ENCODE results near the gene OTOS. TPM values are rescaled to one million over a fixed set of nuclear protein-coding genes. Genes with fewer than 3 reads are reported as not detected.

OTOS gene
- total and polyA plus RNA-seq, 7 donors = not detected

- 78 to 81% methylated on average over 5 of the region's 5 CpGs for WGBS, 2 donors
- TF ChIP-seq POLR2AphosphoS5 (IDR thresholded peaks at IDR 0.05) (no peak), CTCF (IDR thresholded peaks at IDR 0.05) (no peak), POLR2A (IDR thresholded peaks at IDR 0.05) (no peak), EP300 (IDR thresholded peaks at IDR 0.05) (no peak)
- no peaks in the 10 kb centered on the region for H3K9me3 ChIP-seq
- no peaks in the 10 kb centered on the region for H3K4me1 ChIP-seq
- no peak overlapping the region for H3K4me3 ChIP-seq
- intact Hi-C loops (cut with DNase I) = no loop called here
- peaks cover 0 to 5% (median 0%) of the 10 kb centered on the region in 3 donors for H3K27me3 ChIP-seq
- no peak for DNase-seq
- no peaks in the 10 kb centered on the region for H3K36me3 ChIP-seq
- H3K27ac ChIP-seq = no peak overlapping the region
Observed at GRCh38 chr2:240182001-240182400, 41.5 kb upstream of the OTOS start.

GRCh38 chr2:240179941-240180666 lies 39.6 kb upstream of the OTOS start:
- intact Hi-C loops (cut with DNase I) = no loop called here
- 74% methylated on average over 8 of the region's 8 CpGs for WGBS, 2 donors
- Histone ChIP-seq H3K27me3 (peaks cover 0 to 5% (median 0%) of the 10 kb centered on the region in 3 donors), H3K4me1 (no peaks in the 10 kb centered on the region), H3K4me3 (no peak overlapping the region), H3K36me3 (no peaks in the 10 kb centered on the region), H3K9me3 (no peaks in the 10 kb centered on the region), H3K27ac (no peak overlapping the region)
- DNase-seq = no peak
- TF ChIP-seq CTCF (IDR thresholded peaks at IDR 0.05) = no peak
- TF ChIP-seq EP300 (IDR thresholded peaks at IDR 0.05) = no peak
- no peak for TF ChIP-seq POLR2AphosphoS5 (IDR thresholded peaks at IDR 0.05)
- TF ChIP-seq POLR2A (IDR thresholded peaks at IDR 0.05) = no peak

GRCh38 chr2:240179186-240179815 lies 38.8 kb upstream of the OTOS start:
- WGBS, 2 donors = 74 to 82% methylated on average over 11 of the region's 11 CpGs
- peaks cover 0 to 11% (median 0%) of the 10 kb centered on the region in 3 donors for H3K27me3 ChIP-seq
- no peak overlapping the region for H3K27ac ChIP-seq
- no peaks in the 10 kb centered on the region for H3K36me3 ChIP-seq
- H3K9me3 ChIP-seq = no peaks in the 10 kb centered on the region
- intact Hi-C loops (cut with DNase I) = no loop called here
- H3K4me1 ChIP-seq = no peaks in the 10 kb centered on the region
- no peak overlapping the region for H3K4me3 ChIP-seq
- no peak for TF ChIP-seq CTCF (IDR thresholded peaks at IDR 0.05)
- no peak for TF ChIP-seq POLR2A (IDR thresholded peaks at IDR 0.05)
- no peak for TF ChIP-seq POLR2AphosphoS5 (IDR thresholded peaks at IDR 0.05)
- no peak for TF ChIP-seq EP300 (IDR thresholded peaks at IDR 0.05)
- no peak for DNase-seq

GRCh38 chr2:240178564-240178963 lies 38.1 kb upstream of the OTOS start:
- WGBS, 2 donors = 70 to 83% methylated on average over 3 of the region's 3 CpGs
- no peaks in the 10 kb centered on the region for H3K9me3 ChIP-seq
- TF ChIP-seq POLR2A (IDR thresholded peaks at IDR 0.05) (no peak), POLR2AphosphoS5 (IDR thresholded peaks at IDR 0.05) (no peak), EP300 (IDR thresholded peaks at IDR 0.05) (no peak), CTCF (IDR thresholded peaks at IDR 0.05) (no peak)
- intact Hi-C loops (cut with DNase I) = no loop called here
- peaks cover 0 to 11% (median 0%) of the 10 kb centered on the region in 3 donors for H3K27me3 ChIP-seq
- no peak overlapping the region for H3K4me3 ChIP-seq
- no peak overlapping the region for H3K27ac ChIP-seq
- no peaks in the 10 kb centered on the region for H3K4me1 ChIP-seq
- H3K36me3 ChIP-seq = no peaks in the 10 kb centered on the region
- peak; percentile 19 for DNase-seq
